Medulla oblongata (tissue), 1 donor: ENCODE measurements around the gene LRRC26.
"Not testable (repeated sequence)": the region's sequence is repeated elsewhere in the genome, so short reads cannot be mapped to it uniquely, and the experiment has no call there.

Experiments
- DNase-seq: peaks from one replicate; pipeline ENCODE4 v3.0.0-alpha.2; 2015; ENCODE audit errors: extremely low spot score

LRRC26 gene

GRCh38 chr9:137136881-137137607 is 32.8 kb downstream of the LRRC26 start:
- DNase-seq, result no peak

GRCh38 chr9:137136261-137136880 is 33.5 kb downstream of the LRRC26 start:
- no peak for DNase-seq

GRCh38 chr9:137135154-137135553 is 34.7 kb downstream of the LRRC26 start:
- DNase-seq, result not testable (repeated sequence)

GRCh38 chr9:137134191-137134590 is 35.7 kb downstream of the LRRC26 start:
- DNase-seq, result no peak

- DNase-seq, result no peak
Measured at GRCh38 chr9:137130176-137130755, 39.6 kb downstream of the LRRC26 start.

- DNase-seq, result peak; percentile 81
Measured at GRCh38 chr9:137129456-137130175, 40.2 kb downstream of the LRRC26 start.

GRCh38 chr9:137128862-137129455 is 40.9 kb downstream of the LRRC26 start:
- DNase-seq, result no peak

GRCh38 chr9:137128158-137128861 is 41.5 kb downstream of the LRRC26 start:
- no peak for DNase-seq

GRCh38 chr9:137127301-137128157 is 42.3 kb downstream of the LRRC26 start:
- peak; percentile 27 for DNase-seq

GRCh38 chr9:137126786-137127185 is 43.1 kb downstream of the LRRC26 start:
- DNase-seq, result no peak

- not testable (repeated sequence) for DNase-seq
Measured at GRCh38 chr9:137123952-137124462, 45.8 kb downstream of the LRRC26 start.

GRCh38 chr9:137123468-137123837 is 46.4 kb downstream of the LRRC26 start:
- DNase-seq, result no peak

GRCh38 chr9:137122796-137123467 is 46.9 kb downstream of the LRRC26 start:
- DNase-seq, result not testable (repeated sequence)

GRCh38 chr9:137121927-137122795 is 47.7 kb downstream of the LRRC26 start:
- not testable (repeated sequence) for DNase-seq
